ENCODE data around the gene WAPL.

The WAPL gene

GRCh38 chr10:86461963-86462804 lies 59.4 kb downstream of the WAPL start:
- no peak for DNase-seq (ENCODE audit: low read depth)

GRCh38 chr10:86451604-86451960 lies 70.0 kb downstream of the WAPL start:
- DNase-seq (ENCODE audit: low read depth): no peak

GRCh38 chr10:86450806-86451603 lies 70.6 kb downstream of the WAPL start:
- no peak for DNase-seq (ENCODE audit: low read depth)

- DNase-seq (ENCODE audit: low read depth): no peak
Measured at GRCh38 chr10:86449926-86450558, 71.5 kb downstream of the WAPL start.

- DNase-seq (ENCODE audit: low read depth): no peak
Measured at GRCh38 chr10:86447432-86447831, 74.2 kb downstream of the WAPL start.

GRCh38 chr10:86446987-86447386 lies 74.6 kb downstream of the WAPL start:
- no peak for DNase-seq (ENCODE audit: low read depth)

GRCh38 chr10:86446440-86446839 lies 75.2 kb downstream of the WAPL start:
- no peak for DNase-seq (ENCODE audit: low read depth)

GRCh38 chr10:86443936-86444335 lies 77.7 kb downstream of the WAPL start:
- no peak for DNase-seq (ENCODE audit: low read depth)

- DNase-seq (ENCODE audit: low read depth): no peak
Measured at GRCh38 chr10:86443069-86443468, 78.5 kb downstream of the WAPL start.

GRCh38 chr10:86440874-86441843 lies 80.4 kb downstream of the WAPL start:
- DNase-seq (ENCODE audit: low read depth): no peak

GRCh38 chr10:86439544-86439943 lies 82.0 kb downstream of the WAPL start:
- no peak for DNase-seq (ENCODE audit: low read depth)

- DNase-seq (ENCODE audit: low read depth): no peak
Measured at GRCh38 chr10:86438091-86438749, 83.4 kb downstream of the WAPL start.

- DNase-seq (ENCODE audit: low read depth): no peak
Measured at GRCh38 chr10:86437447-86437846, 84.1 kb downstream of the WAPL start.

GRCh38 chr10:86436963-86437362 lies 84.6 kb downstream of the WAPL start:
- DNase-seq (ENCODE audit: low read depth): no peak

GRCh38 chr10:86434656-86435055 lies 86.9 kb downstream of the WAPL start:
- no peak for DNase-seq (ENCODE audit: low read depth)

- DNase-seq (ENCODE audit: low read depth): no peak
Measured at GRCh38 chr10:86423739-86424138, 97.9 kb downstream of the WAPL start.

- no peak for DNase-seq (ENCODE audit: low read depth)
Measured at GRCh38 chr10:86419101-86419500, 102.5 kb downstream of the WAPL start.

- no peak for DNase-seq (ENCODE audit: low read depth)
Measured at GRCh38 chr10:86415583-86415982, 106.0 kb downstream of the WAPL start.

GRCh38 chr10:86415116-86415515 lies 106.5 kb downstream of the WAPL start:
- no peak for DNase-seq (ENCODE audit: low read depth)

- DNase-seq (ENCODE audit: low read depth): no peak
Measured at GRCh38 chr10:86413046-86413728, 108.4 kb downstream of the WAPL start.

Data from activated T-cell treated with anti-CD3 and anti-CD28 coated beads for 24 hours (primary cell).